HepG2 (cell line): Measurements from ENCODE around the gene FIZ1. TPM values are rescaled to one million over a fixed set of nuclear protein-coding genes. Genes with fewer than 3 reads are reported as not detected.

Experiments
- ATAC-seq: fragments of 200-7000 bp; cut with Tn5 transposase; 3 replicates; pipeline ENCODE4 v1.9.1; 2020; ENCODE audit warnings: mild to moderate bottlenecking, moderate library complexity
- BruUV-seq: library from RNA; stranded (reverse); fragments of 400-500 nt; replicated peaks from 2 replicates; lab custom pipeline; 2021; lab: Mats Ljungman, UMichigan
- CTCF ChIA-PET: fragments of 300-600 bp; formaldehyde crosslinking; extraction: SDS; loops from one replicate; lab custom pipeline; 2021; ENCODE audit warnings: low total read pairs, inconsistent platforms, low intra/inter-chr PET ratio; lab: Yijun Ruan, JAX
- POLR2A ChIA-PET: fragments of 350-600 bp; sonication (Branson Sonifier 250); formaldehyde crosslinking; loops from one replicate; lab custom pipeline; 2020; ENCODE audit warnings: antibody characterized with exemption, inconsistent platforms; lab: Yijun Ruan, JAX
- DNase-seq: peaks from one replicate; pipeline ENCODE4 v3.0.0-alpha.2; 2015; ENCODE audit warnings: low spot score
- FAIRE-seq: peaks from 3 replicates; lab custom pipeline; 2011; peaks lifted over from hg19 to GRCh38; lab: Jason Lieb, UNC
- H2AFZ ChIP-seq: one replicate; pipeline ENCODE4 v1.6.1; 2011; ENCODE audit warnings: low read length, inconsistent platforms
- H3K27ac ChIP-seq: fragments of 300-600 bp; 3 replicates; pipeline ENCODE4 v1.8.0; 2011; ENCODE audit warnings: mixed run types, mild to moderate bottlenecking, mixed read lengths, low read length, inconsistent platforms; ENCODE audit not compliant: insufficient read depth; ENCODE audit errors: extremely low read length
- H3K27me3 ChIP-seq, 2 experiments: fragments of 200-600 bp in 1 of 2; 2 replicates in 1 of 2; 3 replicates in 1 of 2; pipeline versions ENCODE4 v1.6.0 to v1.8.0; 2011; ENCODE audit warnings: low read length in 2 of 2, mild to moderate bottlenecking in 2 of 2, moderate library complexity in 2 of 2, inconsistent platforms in 1 of 2; ENCODE audit not compliant: insufficient read depth in 2 of 2, control insufficient read depth in 1 of 2
- H3K36me3 ChIP-seq, 2 experiments: fragments of 200-600 bp in 1 of 2; replicated peaks in 1 of 2; 2 replicates in 1 of 2; 3 replicates in 1 of 2; pipeline versions ENCODE4 v1.5.1 to v1.8.0; 2011; ENCODE audit warnings: low read length in 2 of 2, inconsistent platforms in 1 of 2; ENCODE audit not compliant: insufficient read depth in 2 of 2, control insufficient read depth in 1 of 2
- H3K4me1 ChIP-seq: 2 replicates; pipeline ENCODE4 v1.5.1; 2012; ENCODE audit warnings: low read length, inconsistent platforms; ENCODE audit not compliant: insufficient read depth
- H3K4me2 ChIP-seq: 2 replicates; pipeline ENCODE4 v1.6.0; 2011; ENCODE audit warnings: low read depth, low read length, inconsistent platforms
- H3K4me3 ChIP-seq, 3 experiments: fragments of 200-600 bp in 1 of 3; sonication (generic), shearing (Covaris generic) in 1 of 3; replicated peaks in 1 of 3; 2 replicates each; pipeline ENCODE4 v1.5.1; 2011 to 2016; ENCODE audit warnings: low read length in 3 of 3, inconsistent platforms in 2 of 3, low read depth in 2 of 3, mild to moderate bottlenecking in 2 of 3, control low read depth in 1 of 3, mixed read lengths in 1 of 3; ENCODE audit not compliant: insufficient read depth in 1 of 3
- H3K79me2 ChIP-seq: one replicate; pipeline ENCODE4 v1.6.1; 2011; ENCODE audit warnings: low read length, inconsistent platforms; ENCODE audit not compliant: insufficient read depth
- H3K9ac ChIP-seq: 2 replicates; pipeline ENCODE4 v1.6.0; 2011; ENCODE audit warnings: mild to moderate bottlenecking, low read depth, low read length, inconsistent platforms; ENCODE audit not compliant: insufficient read depth
- H3K9me3 ChIP-seq: 2 replicates; pipeline ENCODE4 v1.5.1; 2012; ENCODE audit warnings: mild to moderate bottlenecking, low read length
- H4K20me1 ChIP-seq: 2 replicates; pipeline ENCODE4 v1.6.0; 2011; ENCODE audit warnings: inconsistent platforms, mild to moderate bottlenecking, low read length, moderate library complexity; ENCODE audit not compliant: insufficient read depth
- AGO2 ChIP-seq: fragments of 200-400 bp; formaldehyde crosslinking; optimal IDR thresholded peaks from 2 replicates; pipeline ENCODE3; 2017; ENCODE audit warnings: mild to moderate bottlenecking, low read depth, low read length, moderate library complexity
- ASH2L ChIP-seq: fragments of 300-600, 200-600 bp; sonication (generic); IDR thresholded peaks from 2 replicates; pipeline ENCODE4 v1.7.0; 2017; ENCODE audit warnings: low read depth, mild to moderate bottlenecking, moderate library complexity, mixed read lengths, low read length; ENCODE audit not compliant: insufficient read length
- DR1 ChIP-seq: sonication (generic); formaldehyde crosslinking; IDR thresholded peaks from 2 replicates; pipeline ENCODE4 v1.8.0; 2021; ENCODE audit warnings: mild to moderate bottlenecking, missing genetic modification reagents, inconsistent platforms
- KAT8 ChIP-seq: IDR thresholded peaks from 2 replicates; pipeline ENCODE4 v1.6.1; 2016; ENCODE audit warnings: missing genetic modification reagents, missing compliant biosample characterization
- PAWR ChIP-seq: sonication (generic); formaldehyde crosslinking; IDR thresholded peaks from 2 replicates; pipeline ENCODE4 v1.4.0; 2020; ENCODE audit warnings: missing genetic modification reagents, mild to moderate bottlenecking, borderline replicate concordance
- ZNF292 ChIP-seq: sonication (generic); formaldehyde crosslinking; IDR thresholded peaks from 2 replicates; pipeline ENCODE4 v1.8.1; 2022; ENCODE audit warnings: mild to moderate bottlenecking, low read depth, missing genetic modification reagents, borderline replicate concordance
- ZNF607 ChIP-seq: sonication (generic); formaldehyde crosslinking; IDR thresholded peaks from 2 replicates; pipeline ENCODE4 v1.5.1; 2020; ENCODE audit warnings: missing genetic modification reagents, mild to moderate bottlenecking, borderline replicate concordance
- ZNF766 ChIP-seq: sonication (generic); formaldehyde crosslinking; IDR thresholded peaks from 2 replicates; pipeline ENCODE4 v1.5.0; 2020; ENCODE audit warnings: missing genetic modification reagents, borderline replicate concordance
- WGBS: methylation state at CpG from one replicate; pipeline ENCODE4 v1.1.6; 2017; ENCODE audit warnings: low lambda C conversion rate; 5-methylcytosine and 5-hydroxymethylcytosine counted together
- in situ Hi-C: cut with HindIII; loops from 2 replicates; pipeline ENCODE4 v1.10.0; 2017; ENCODE audit warnings: low pct_unique_long_range_greater_than_20kb; ENCODE audit not compliant: extremely low pct_ligation_motif_present
- intact Hi-C: fragments of 100-400 bp; cut with micrococcal nuclease; formaldehyde crosslinking; loops from one replicate; pipeline ENCODE4 v1.10.0; 2022; ENCODE audit not compliant: unreplicated experiment
- polyA plus RNA-seq, 8 experiments: library from polyadenylated mRNA; depleted of rRNA in 3 of 8; stranded (reverse) in 7 of 8; unstranded in 1 of 8; fragments of >200 nt; fragmentation: Illumina TruSeq in 4 of 8; extraction: Trizol in 4 of 8; gene quantifications; 2 replicates each; pipeline versions ENCODE4 v1.2.1 to v1.2.3, GENCODE V29; 2011 to 2016; ENCODE audit warnings: low read depth in 4 of 8, missing spikeins in 1 of 8, mixed read lengths in 1 of 8; ENCODE audit not compliant: insufficient read depth in 1 of 8
- total RNA-seq, 5 experiments: library from RNA; depleted of rRNA; stranded (reverse); fragments of >200 nt; fragmentation: Illumina TruSeq; extraction: Trizol; gene quantifications; 2 replicates each; pipeline ENCODE4 v1.2.3, GENCODE V29; 2016; ENCODE audit warnings: low read depth in 1 of 5
- TF ChIP-seq, protein P1 (sequence below): IDR thresholded peaks from 2 replicates; pipeline ENCODE4 v1.6.1; 2016; ENCODE audit warnings: low read depth
- TF ChIP-seq, protein P2 (sequence below): sonication (generic); formaldehyde crosslinking; IDR thresholded peaks from 2 replicates; pipeline ENCODE4 v1.5.1; 2020; ENCODE audit warnings: mild to moderate bottlenecking, missing genetic modification reagents, moderate library complexity

Gene FIZ1
- total and polyA plus RNA-seq, 2 of the 13 experiments (the other 11 are each of a cell fraction or from before 2014, with no cell fraction given) = 3.6 to 5.9 TPM

DNA sequence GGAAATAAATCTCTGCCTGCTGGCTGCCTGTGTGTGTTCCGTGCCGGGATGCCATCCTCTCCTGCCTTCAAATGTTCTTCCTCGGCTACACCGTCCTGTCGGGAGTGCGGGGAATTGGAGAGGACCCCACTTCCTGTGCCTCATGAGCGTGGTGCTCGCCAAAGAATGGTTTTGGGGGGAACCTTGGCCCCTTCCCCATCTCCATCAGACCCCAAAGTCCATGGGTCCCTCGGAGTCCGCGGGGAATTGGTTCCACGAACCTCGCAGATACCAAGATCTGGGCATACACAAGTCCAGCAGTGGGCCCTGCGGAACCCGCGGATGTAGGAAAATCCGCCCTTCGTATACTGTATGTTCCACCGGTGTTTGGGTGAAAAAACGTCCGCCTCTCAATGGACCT is 3.8 kb upstream of the FIZ1 start:
- CTCF ChIA-PET = no interaction called here
- Histone ChIP-seq H3K27me3 (no peaks in the 10 kb centered on the region; a peak in 1 of 5 replicates), H2AFZ (no peak overlapping the region), H3K27ac (no peak overlapping the region), H4K20me1 (0 out of 2 replicates have a peak, but pooled peaks cover 6% of the 10 kb centered on the region), H3K36me3 (peaks cover 0 to 4% of the 10 kb centered on the region in 2 experiments; a peak in 2 of 5 replicates), H3K4me2 (no peak overlapping the region), H3K4me1 (peaks cover 59% of the 10 kb centered on the region)
- no peak for ATAC-seq
- POLR2A ChIA-PET = no interaction called here
- no TSS peak for BruUV-seq
- WGBS = 50% methylated on average over 2 of the region's 21 CpGs
- FAIRE-seq = no peak
- in situ Hi-C loops = no loop called here
- intact Hi-C loops = loop anchor here (10.0 kb wide), 1 partner anchor 48 kb away; no protein-coding TSS in a partner anchor
- TF ChIP-seq DR1 (CRISPR knock-in tag) (no peak), AGO2 (peak; percentile 6)
- TF ChIP-seq, all 625 proteins: peak for 1
- H3K9me3 ChIP-seq = no peaks in the 10 kb centered on the region
- H3K4me3 ChIP-seq = no peak overlapping the region
- peaks cover 16% of the 10 kb centered on the region for H3K79me2 ChIP-seq
- DNase-seq = no peak
- no peak overlapping the region for H3K9ac ChIP-seq

- H3K4me1 ChIP-seq = peaks cover 53% of the 10 kb centered on the region
- FAIRE-seq (no peak), DNase-seq (no peak), ATAC-seq (no peak)
- WGBS = 95% methylated on average over 32 of the region's 60 CpGs
- 0 out of 2 replicates have a peak, but pooled peaks cover 6% of the 10 kb centered on the region for H4K20me1 ChIP-seq
- in situ Hi-C loops = no loop called here
- no peaks in the 10 kb centered on the region for H3K9me3 ChIP-seq
- CTCF ChIA-PET = no interaction called here
- POLR2A ChIA-PET = interaction anchor here (1.2 to 4.9 kb wide), 2 partner anchors 17 to 55 kb away, joined by 3 to 66 read pairs; no protein-coding TSS in a partner anchor
- H3K9ac ChIP-seq = peak overlapping the region; percentile 75; the same call in 1 of the 2 replicates
- H3K4me2 ChIP-seq = no peak overlapping the region
- H2AFZ ChIP-seq = no peak overlapping the region
- H3K4me3 ChIP-seq = no peak overlapping the region
- H3K27ac ChIP-seq = peak overlapping the region; percentile 98
- intact Hi-C loops = loop anchor here (10.0 kb wide), 1 partner anchor 48 kb away; no protein-coding TSS in a partner anchor
- no peaks in the 10 kb centered on the region; a peak in 1 of 5 replicates for H3K27me3 ChIP-seq
- peaks cover 0 to 6% of the 10 kb centered on the region in 2 experiments; a peak in 3 of 5 replicates for H3K36me3 ChIP-seq
- peaks cover 12% of the 10 kb centered on the region for H3K79me2 ChIP-seq
- BruUV-seq = no TSS peak
- TF ChIP-seq PAWR (CRISPR knock-in tag) (no peak), ZNF292 (CRISPR knock-in tag) (no peak), ZNF766 (CRISPR knock-in tag) (no peak), ASH2L (no peak), ZNF607 (CRISPR knock-in tag) (no peak), KAT8 (no peak)
- TF ChIP-seq, protein P1, sequence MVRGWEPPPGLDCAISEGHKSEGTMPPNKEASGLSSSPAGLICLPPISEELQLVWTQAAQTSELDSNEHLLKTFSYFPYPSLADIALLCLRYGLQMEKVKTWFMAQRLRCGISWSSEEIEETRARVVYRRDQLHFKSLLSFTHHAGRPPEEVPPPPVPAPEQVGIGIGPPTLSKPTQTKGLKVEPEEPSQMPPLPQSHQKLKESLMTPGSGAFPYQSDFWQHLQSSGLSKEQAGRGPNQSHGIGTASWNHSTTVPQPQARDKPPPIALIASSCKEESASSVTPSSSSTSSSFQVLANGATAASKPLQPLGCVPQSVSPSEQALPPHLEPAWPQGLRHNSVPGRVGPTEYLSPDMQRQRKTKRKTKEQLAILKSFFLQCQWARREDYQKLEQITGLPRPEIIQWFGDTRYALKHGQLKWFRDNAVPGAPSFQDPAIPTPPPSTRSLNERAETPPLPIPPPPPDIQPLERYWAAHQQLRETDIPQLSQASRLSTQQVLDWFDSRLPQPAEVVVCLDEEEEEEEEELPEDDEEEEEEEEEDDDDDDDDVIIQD (CRISPR knock-in tag) = no peak
- TF ChIP-seq, protein P2, sequence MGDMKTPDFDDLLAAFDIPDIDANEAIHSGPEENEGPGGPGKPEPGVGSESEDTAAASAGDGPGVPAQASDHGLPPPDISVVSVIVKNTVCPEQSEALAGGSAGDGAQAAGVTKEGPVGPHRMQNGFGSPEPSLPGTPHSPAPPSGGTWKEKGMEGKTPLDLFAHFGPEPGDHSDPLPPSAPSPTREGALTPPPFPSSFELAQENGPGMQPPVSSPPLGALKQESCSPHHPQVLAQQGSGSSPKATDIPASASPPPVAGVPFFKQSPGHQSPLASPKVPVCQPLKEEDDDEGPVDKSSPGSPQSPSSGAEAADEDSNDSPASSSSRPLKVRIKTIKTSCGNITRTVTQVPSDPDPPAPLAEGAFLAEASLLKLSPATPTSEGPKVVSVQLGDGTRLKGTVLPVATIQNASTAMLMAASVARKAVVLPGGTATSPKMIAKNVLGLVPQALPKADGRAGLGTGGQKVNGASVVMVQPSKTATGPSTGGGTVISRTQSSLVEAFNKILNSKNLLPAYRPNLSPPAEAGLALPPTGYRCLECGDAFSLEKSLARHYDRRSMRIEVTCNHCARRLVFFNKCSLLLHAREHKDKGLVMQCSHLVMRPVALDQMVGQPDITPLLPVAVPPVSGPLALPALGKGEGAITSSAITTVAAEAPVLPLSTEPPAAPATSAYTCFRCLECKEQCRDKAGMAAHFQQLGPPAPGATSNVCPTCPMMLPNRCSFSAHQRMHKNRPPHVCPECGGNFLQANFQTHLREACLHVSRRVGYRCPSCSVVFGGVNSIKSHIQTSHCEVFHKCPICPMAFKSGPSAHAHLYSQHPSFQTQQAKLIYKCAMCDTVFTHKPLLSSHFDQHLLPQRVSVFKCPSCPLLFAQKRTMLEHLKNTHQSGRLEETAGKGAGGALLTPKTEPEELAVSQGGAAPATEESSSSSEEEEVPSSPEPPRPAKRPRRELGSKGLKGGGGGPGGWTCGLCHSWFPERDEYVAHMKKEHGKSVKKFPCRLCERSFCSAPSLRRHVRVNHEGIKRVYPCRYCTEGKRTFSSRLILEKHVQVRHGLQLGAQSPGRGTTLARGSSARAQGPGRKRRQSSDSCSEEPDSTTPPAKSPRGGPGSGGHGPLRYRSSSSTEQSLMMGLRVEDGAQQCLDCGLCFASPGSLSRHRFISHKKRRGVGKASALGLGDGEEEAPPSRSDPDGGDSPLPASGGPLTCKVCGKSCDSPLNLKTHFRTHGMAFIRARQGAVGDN (CRISPR knock-in tag) = peak; percentile 10; the same call in 1 of the 2 replicates
These were observed 3.0 kb upstream of the FIZ1 start for GRCh38 chr19:55602104-55603001.
